ENCODE results near the gene UBE2F. TPM values are rescaled to one million over a fixed set of nuclear protein-coding genes. Genes with fewer than 3 reads are reported as not detected.

UBE2F gene
- total and polyA plus RNA-seq, 2 donors (not counting 1 experiment from before 2014, with no cell fraction given), result 53.7 to 113 TPM

GRCh38 chr2:237939251-237939650 is 27.6 kb upstream of the UBE2F start:
- DNase-seq (ENCODE audit: low read depth in 2 of 2), result peak in 1 of 2 donors; percentile 75
- Histone ChIP-seq H3K27me3 (ENCODE audit: control insufficient read depth, insufficient read depth, low read length) (no peaks in the 10 kb centered on the region), H3K4me3 (replicated peaks in 1 of 4; ENCODE audit: control extremely low read depth in 1 of 4, insufficient read depth in 1 of 4, low read depth in 3 of 4, low read length in 4 of 4) (no peak overlapping the region), H2AFZ (ENCODE audit: low read length) (no peak overlapping the region), H3K9me3 (ENCODE audit: control insufficient read depth, insufficient read depth, low read depth, low read length) (no peaks in the 10 kb centered on the region), H3K4me1 (ENCODE audit: control insufficient read depth, extremely low read depth, insufficient read depth, low read length) (peaks cover 7% of the 10 kb centered on the region), H3K4me2 (ENCODE audit: extremely low read depth, insufficient read depth, low read length) (no peak overlapping the region), H3K79me2 (ENCODE audit: control insufficient read depth, insufficient read depth, low read length) (no peaks in the 10 kb centered on the region), H3K9ac (ENCODE audit: insufficient read depth, low read length) (no peak overlapping the region), H4K20me1 (ENCODE audit: control insufficient read depth, extremely low read depth, insufficient read depth, low read length) (no peaks in the 10 kb centered on the region), H3K27ac (ENCODE audit: insufficient read depth, low read length) (no peak overlapping the region), H3K36me3 (ENCODE audit: control insufficient read depth, insufficient read depth, low read length) (no peaks in the 10 kb centered on the region)
- TF ChIP-seq EZH2 (IDR thresholded peaks at IDR 0.05; ENCODE audit: low read length, missing control alignments), result no peak

DNA sequence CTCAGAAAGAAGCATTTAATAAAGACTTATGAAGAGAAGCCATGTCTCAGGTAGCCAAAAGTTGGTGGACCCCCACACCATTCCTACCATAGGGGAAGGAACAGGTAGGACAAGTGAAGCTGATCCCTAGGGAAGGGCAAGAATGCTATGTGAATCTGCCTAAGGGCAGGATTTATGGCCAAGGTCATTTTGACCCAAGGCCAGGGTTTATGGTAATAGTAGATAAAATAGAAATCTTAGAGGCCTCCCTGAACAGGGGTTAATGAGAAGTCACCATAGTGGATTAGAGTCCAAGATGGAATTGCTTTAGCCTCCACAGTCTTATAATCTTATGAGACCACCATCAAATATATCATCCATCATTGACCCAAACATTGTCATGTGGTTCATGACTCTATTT is 26.0 kb upstream of the UBE2F start:
- Histone ChIP-seq H4K20me1 (ENCODE audit: control insufficient read depth, extremely low read depth, insufficient read depth, low read length) (no peaks in the 10 kb centered on the region), H3K9me3 (ENCODE audit: control insufficient read depth, insufficient read depth, low read depth, low read length) (no peaks in the 10 kb centered on the region), H3K79me2 (ENCODE audit: control insufficient read depth, insufficient read depth, low read length) (no peaks in the 10 kb centered on the region), H2AFZ (ENCODE audit: low read length) (no peak overlapping the region), H3K9ac (ENCODE audit: insufficient read depth, low read length) (no peak overlapping the region), H3K27me3 (ENCODE audit: control insufficient read depth, insufficient read depth, low read length) (no peaks in the 10 kb centered on the region), H3K4me1 (ENCODE audit: control insufficient read depth, extremely low read depth, insufficient read depth, low read length) (peaks cover 4% of the 10 kb centered on the region), H3K36me3 (ENCODE audit: control insufficient read depth, insufficient read depth, low read length) (no peaks in the 10 kb centered on the region), H3K4me2 (ENCODE audit: extremely low read depth, insufficient read depth, low read length) (no peak overlapping the region), H3K27ac (ENCODE audit: insufficient read depth, low read length) (no peak overlapping the region), H3K4me3 (replicated peaks in 1 of 4; ENCODE audit: control extremely low read depth in 1 of 4, insufficient read depth in 1 of 4, low read depth in 3 of 4, low read length in 4 of 4) (no peak overlapping the region)
- no peak for TF ChIP-seq EZH2 (IDR thresholded peaks at IDR 0.05; ENCODE audit: low read length, missing control alignments)
- TF ChIP-seq, protein P1, sequence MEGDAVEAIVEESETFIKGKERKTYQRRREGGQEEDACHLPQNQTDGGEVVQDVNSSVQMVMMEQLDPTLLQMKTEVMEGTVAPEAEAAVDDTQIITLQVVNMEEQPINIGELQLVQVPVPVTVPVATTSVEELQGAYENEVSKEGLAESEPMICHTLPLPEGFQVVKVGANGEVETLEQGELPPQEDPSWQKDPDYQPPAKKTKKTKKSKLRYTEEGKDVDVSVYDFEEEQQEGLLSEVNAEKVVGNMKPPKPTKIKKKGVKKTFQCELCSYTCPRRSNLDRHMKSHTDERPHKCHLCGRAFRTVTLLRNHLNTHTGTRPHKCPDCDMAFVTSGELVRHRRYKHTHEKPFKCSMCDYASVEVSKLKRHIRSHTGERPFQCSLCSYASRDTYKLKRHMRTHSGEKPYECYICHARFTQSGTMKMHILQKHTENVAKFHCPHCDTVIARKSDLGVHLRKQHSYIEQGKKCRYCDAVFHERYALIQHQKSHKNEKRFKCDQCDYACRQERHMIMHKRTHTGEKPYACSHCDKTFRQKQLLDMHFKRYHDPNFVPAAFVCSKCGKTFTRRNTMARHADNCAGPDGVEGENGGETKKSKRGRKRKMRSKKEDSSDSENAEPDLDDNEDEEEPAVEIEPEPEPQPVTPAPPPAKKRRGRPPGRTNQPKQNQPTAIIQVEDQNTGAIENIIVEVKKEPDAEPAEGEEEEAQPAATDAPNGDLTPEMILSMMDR (conservative IDR thresholded peaks at IDR 0.05 in 1 of 2, IDR thresholded peaks at IDR 0.05 in 1 of 2; ENCODE audit: low read depth in 1 of 2, low read length in 2 of 2), result no peak
- DNase-seq (ENCODE audit: low read depth in 2 of 2), result no peak

- peaks cover 3% of the 10 kb centered on the region for H3K4me1 ChIP-seq (ENCODE audit: control insufficient read depth, extremely low read depth, insufficient read depth, low read length)
- H3K79me2 ChIP-seq (ENCODE audit: control insufficient read depth, insufficient read depth, low read length), result no peaks in the 10 kb centered on the region
- no peak overlapping the region for H3K4me2 ChIP-seq (ENCODE audit: extremely low read depth, insufficient read depth, low read length)
- no peak overlapping the region for H3K4me3 ChIP-seq (replicated peaks in 1 of 4; ENCODE audit: control extremely low read depth in 1 of 4, insufficient read depth in 1 of 4, low read depth in 3 of 4, low read length in 4 of 4)
- H3K9me3 ChIP-seq (ENCODE audit: control insufficient read depth, insufficient read depth, low read depth, low read length), result no peaks in the 10 kb centered on the region
- H2AFZ ChIP-seq (ENCODE audit: low read length), result no peak overlapping the region
- no peak overlapping the region for H3K9ac ChIP-seq (ENCODE audit: insufficient read depth, low read length)
- H3K36me3 ChIP-seq (ENCODE audit: control insufficient read depth, insufficient read depth, low read length), result no peaks in the 10 kb centered on the region
- no peaks in the 10 kb centered on the region for H4K20me1 ChIP-seq (ENCODE audit: control insufficient read depth, extremely low read depth, insufficient read depth, low read length)
- H3K27ac ChIP-seq (ENCODE audit: insufficient read depth, low read length), result no peak overlapping the region
- TF ChIP-seq, protein P1 (conservative IDR thresholded peaks at IDR 0.05 in 1 of 2, IDR thresholded peaks at IDR 0.05 in 1 of 2; ENCODE audit: low read depth in 1 of 2, low read length in 2 of 2), result no peak
- no peak for TF ChIP-seq EZH2 (IDR thresholded peaks at IDR 0.05; ENCODE audit: low read length, missing control alignments)
- H3K27me3 ChIP-seq (ENCODE audit: control insufficient read depth, insufficient read depth, low read length), result no peaks in the 10 kb centered on the region
- no peak for DNase-seq (ENCODE audit: low read depth in 2 of 2)
These were observed 25.6 kb upstream of the UBE2F start for GRCh38 chr2:237941239-237941638.

Measured in fibroblast of lung (primary cell).